HG03354 (cell line): ENCODE data around the gene SLC66A1.

Source experiments
- ATAC-seq: cut with Tn5 transposase; IDR thresholded peaks from one replicate; pipeline ENCODE4 v1.9.1; 2021; ENCODE audit warnings: mild to moderate bottlenecking; ENCODE audit not compliant: unreplicated experiment, poor library complexity, severe bottlenecking

Gene SLC66A1

GRCh38 chr1:19357299-19357986, 45.3 kb downstream of the SLC66A1 start:
- ATAC-seq: no peak

GRCh38 chr1:19358710-19359109, 46.6 kb downstream of the SLC66A1 start:
- no peak for ATAC-seq

GRCh38 chr1:19359357-19359756, 47.2 kb downstream of the SLC66A1 start:
- ATAC-seq: no peak

GRCh38 chr1:19360016-19360415, 47.9 kb downstream of the SLC66A1 start:
- ATAC-seq: no peak

- no peak for ATAC-seq
Observed at GRCh38 chr1:19360432-19360831, 48.3 kb downstream of the SLC66A1 start.

GRCh38 chr1:19360843-19361610, 48.9 kb downstream of the SLC66A1 start:
- no peak for ATAC-seq

GRCh38 chr1:19361611-19362147, 49.6 kb downstream of the SLC66A1 start:
- ATAC-seq: no peak

- ATAC-seq: no peak
Observed at GRCh38 chr1:19363536-19364152, 51.5 kb downstream of the SLC66A1 start.

GRCh38 chr1:19365721-19366120, 53.6 kb downstream of the SLC66A1 start:
- ATAC-seq: no peak

- no peak for ATAC-seq
Observed at GRCh38 chr1:19366599-19367536, 54.7 kb downstream of the SLC66A1 start.

- ATAC-seq: no peak
Observed at GRCh38 chr1:19367584-19368041, 55.5 kb downstream of the SLC66A1 start.

- ATAC-seq: no peak
Observed at GRCh38 chr1:19368050-19368449, 55.9 kb downstream of the SLC66A1 start.

GRCh38 chr1:19368964-19369363, 56.8 kb downstream of the SLC66A1 start:
- ATAC-seq: no peak

- no peak for ATAC-seq
Observed at GRCh38 chr1:19369396-19370090, 57.4 kb downstream of the SLC66A1 start.

- ATAC-seq: no peak
Observed at GRCh38 chr1:19370453-19371170, 58.5 kb downstream of the SLC66A1 start.

- ATAC-seq: no peak
Observed at GRCh38 chr1:19371226-19372135, 59.4 kb downstream of the SLC66A1 start.

GRCh38 chr1:19372136-19372514, 60.0 kb downstream of the SLC66A1 start:
- ATAC-seq: no peak
